HCT116 (cell line): ENCODE results near the gene SLC25A4. TPM values are rescaled to one million over a fixed set of nuclear protein-coding genes. Genes with fewer than 3 reads are reported as not detected.

ENCODE experiments used
- ATAC-seq: fragments of 200-7000 bp; cut with Tn5 transposase; 2 replicates; pipeline ENCODE4 v1.9.1; 2020; ENCODE audit warnings: mild to moderate bottlenecking, moderate library complexity
- BruUV-seq: library from RNA; stranded (reverse); fragments of 400-500 nt; replicated peaks from 2 replicates; lab custom pipeline; 2021; lab: Mats Ljungman, UMichigan
- CTCF ChIA-PET: fragments of 300-600 bp; sonication (Branson Sonifier 250); formaldehyde crosslinking; loops from one replicate; lab custom pipeline; 2021; ENCODE audit warnings: antibody characterized with exemption; lab: Charles Lee
- POLR2A ChIA-PET: fragments of 300-600, 350-600 bp; sonication (Branson Sonifier 250); formaldehyde crosslinking; loops from one replicate; lab custom pipeline; 2021; ENCODE audit warnings: antibody characterized with exemption; lab: Charles Lee
- RAD21 ChIA-PET, 2 experiments: fragments of 300-600 bp; sonication (Branson Sonifier 250); formaldehyde crosslinking; loops; one replicate each; lab custom pipeline; 2023; ENCODE audit warnings: low total read pairs in 2 of 2; ENCODE audit not compliant: uncharacterized antibody in 2 of 2, unreplicated experiment in 2 of 2, low non-redundant PET in 1 of 2; lab: Charles Lee
- DNase-seq: peaks from one replicate; pipeline ENCODE4 v3.0.0-alpha.2; 2010; ENCODE audit warnings: low read depth, low spot score
- H2AFZ ChIP-seq: fragments of 200-600 bp; shearing (Covaris generic), sonication (generic); 2 replicates; pipeline ENCODE4 v1.6.1; 2017; ENCODE audit warnings: low read depth, mixed run types, mixed read lengths, antibody characterized with exemption, low read length; ENCODE audit not compliant: poor library complexity, severe bottlenecking
- H3K27ac ChIP-seq: 2 replicates; pipeline ENCODE4 v1.5.1; 2012; ENCODE audit warnings: low read depth, low read length
- H3K27me3 ChIP-seq: fragments of 200-600 bp; sonication (generic); 2 replicates; pipeline ENCODE4 v1.6.1; 2016; ENCODE audit warnings: mixed run types, low read length, mixed read lengths; ENCODE audit not compliant: insufficient read depth
- H3K36me3 ChIP-seq, 2 experiments: fragments of 200-500 bp in 1 of 2; fragments of 200-600 bp in 1 of 2; sonication (Bioruptor generic) in 1 of 2; sonication (generic) in 1 of 2; 2 replicates each; pipeline versions ENCODE4 v1.5.1 to v1.6.1; 2014 to 2016; ENCODE audit warnings: low read length in 2 of 2, inconsistent platforms in 1 of 2, mixed read lengths in 1 of 2, mixed run types in 1 of 2; ENCODE audit not compliant: insufficient read depth in 2 of 2, control insufficient read depth in 1 of 2
- H3K4me1 ChIP-seq, 2 experiments: fragments of 200-600 bp in 1 of 2; sonication (generic) in 1 of 2; 2 replicates each; pipeline versions ENCODE4 v1.5.1 to v1.6.1; 2012 to 2017; ENCODE audit warnings: low read length in 2 of 2, inconsistent platforms in 1 of 2, mild to moderate bottlenecking in 1 of 2, mixed read lengths in 1 of 2, mixed run types in 1 of 2, moderate library complexity in 1 of 2; ENCODE audit not compliant: insufficient read depth in 2 of 2, control insufficient read depth in 1 of 2
- H3K4me2 ChIP-seq: fragments of 200-600 bp; sonication (generic); 2 replicates; pipeline ENCODE4 v1.6.1; 2017; ENCODE audit warnings: mixed run types, low read length, mixed read lengths
- H3K4me3 ChIP-seq, 2 experiments: fragments of 200-600 bp in 1 of 2; sonication (generic) in 1 of 2; replicated peaks in 1 of 2; 2 replicates each; pipeline ENCODE4 v1.5.1; 2011 to 2016; ENCODE audit warnings: low read length in 2 of 2, control low read depth in 1 of 2, low read depth in 1 of 2, mild to moderate bottlenecking in 1 of 2, mixed read lengths in 1 of 2, mixed run types in 1 of 2
- H3K79me2 ChIP-seq: fragments of 200-600 bp; sonication (generic); 2 replicates; pipeline ENCODE4 v1.6.1; 2017; ENCODE audit warnings: mild to moderate bottlenecking, mixed run types, low read length, moderate library complexity, mixed read lengths; ENCODE audit not compliant: insufficient read depth
- H3K9ac ChIP-seq: fragments of 200-600 bp; sonication (generic); 2 replicates; pipeline ENCODE4 v1.6.1; 2016; ENCODE audit warnings: low read length, mixed read lengths
- H3K9me2 ChIP-seq: fragments of 200-600 bp; sonication (generic), shearing (Covaris generic); 2 replicates; pipeline ENCODE4 v1.6.1; 2017; ENCODE audit warnings: mixed run types, mild to moderate bottlenecking, moderate library complexity; ENCODE audit not compliant: insufficient read depth
- H3K9me3 ChIP-seq, 2 experiments: fragments of 200-500 bp in 1 of 2; fragments of 200-600 bp in 1 of 2; sonication (Bioruptor generic) in 1 of 2; sonication (generic) in 1 of 2; 2 replicates each; pipeline ENCODE4 v1.6.1; 2014 to 2017; ENCODE audit warnings: low read length in 2 of 2, mixed read lengths in 2 of 2, inconsistent platforms in 1 of 2, low read depth in 1 of 2, mild to moderate bottlenecking in 1 of 2, mixed run types in 1 of 2, moderate library complexity in 1 of 2; ENCODE audit not compliant: control insufficient read depth in 1 of 2, insufficient read depth in 1 of 2
- H4K20me1 ChIP-seq: fragments of 200-600 bp; sonication (generic), shearing (Covaris generic); 2 replicates; pipeline ENCODE4 v1.6.1; 2017; ENCODE audit warnings: mixed run types, mild to moderate bottlenecking, moderate library complexity; ENCODE audit not compliant: insufficient read depth
- CBX3 ChIP-seq: IDR thresholded peaks from 2 replicates; pipeline ENCODE4 v1.6.1; 2012; ENCODE audit warnings: low read depth
- EGR1 ChIP-seq: IDR thresholded peaks from 2 replicates; pipeline ENCODE4 v1.6.1; 2012; ENCODE audit warnings: low read depth
- ELF1 ChIP-seq: IDR thresholded peaks from 2 replicates; pipeline ENCODE4 v1.6.1; 2012; ENCODE audit warnings: low read depth, borderline replicate concordance
- EZH2 ChIP-seq: fragments of 200-600 bp; sonication (generic); IDR thresholded peaks from 2 replicates; pipeline ENCODE4 v1.6.1; 2017; ENCODE audit warnings: antibody characterized with exemption, mixed run types
- FOSL1 ChIP-seq: IDR thresholded peaks from 2 replicates; pipeline ENCODE4 v1.6.1; 2012; ENCODE audit warnings: low read depth
- JUND ChIP-seq: IDR thresholded peaks from 2 replicates; pipeline ENCODE4 v1.6.1; 2012
- POLR2AphosphoS5 ChIP-seq: IDR thresholded peaks from 2 replicates; pipeline ENCODE4 v1.6.1; 2011; ENCODE audit warnings: mild to moderate bottlenecking, low read depth, low read length, moderate library complexity
- SP1 ChIP-seq: IDR thresholded peaks from 2 replicates; pipeline ENCODE4 v1.6.1; 2012; ENCODE audit warnings: low read depth
- SRF ChIP-seq: IDR thresholded peaks from 2 replicates; pipeline ENCODE4 v1.6.1; 2012; ENCODE audit warnings: low read depth
- TCF7L2 ChIP-seq: IDR thresholded peaks from 2 replicates; pipeline ENCODE4 v1.7.0; 2011; ENCODE audit warnings: borderline replicate concordance, inconsistent platforms; ENCODE audit not compliant: insufficient read depth, insufficient read length; ENCODE audit errors: extremely low read depth
- YY1 ChIP-seq: IDR thresholded peaks from 2 replicates; pipeline ENCODE4 v1.6.1; 2011; ENCODE audit warnings: low read length, low read depth, moderate library complexity, mild to moderate bottlenecking; ENCODE audit not compliant: insufficient replicate concordance; ENCODE audit errors: extremely low read depth
- ZNF274 ChIP-seq: fragments of 200-500 bp; sonication (Bioruptor generic); IDR thresholded peaks from 2 replicates; pipeline ENCODE4 v1.6.1; 2014; ENCODE audit warnings: mild to moderate bottlenecking, low read depth, low read length, inconsistent platforms
- intact Hi-C: fragments of 100-400 bp; cut with micrococcal nuclease; formaldehyde crosslinking; loops from 2 replicates; pipeline ENCODE4 v1.10.0; 2022
- total RNA-seq: library from RNA; stranded (reverse); gene quantifications from one replicate; pipeline ENCODE4 v1.2.1, GENCODE V29; 2021; ENCODE audit not compliant: unreplicated experiment
- TF ChIP-seq, protein P1 (sequence below): IDR thresholded peaks from 2 replicates; pipeline ENCODE4 v1.6.1; 2011; ENCODE audit warnings: mild to moderate bottlenecking, low read length, moderate library complexity; ENCODE audit not compliant: insufficient replicate concordance; ENCODE audit errors: extremely low read depth
- TF ChIP-seq, protein P2 (sequence below): IDR thresholded peaks from 2 replicates; pipeline ENCODE4 v1.6.1; 2012
- TF ChIP-seq, protein P3 (sequence below): IDR thresholded peaks from 2 replicates; pipeline ENCODE4 v1.6.1; 2012
- TF ChIP-seq, protein P4 (sequence below): IDR thresholded peaks from 2 replicates; pipeline ENCODE4 v1.6.1; 2012; ENCODE audit warnings: low read depth
- TF ChIP-seq, protein P5 (sequence below), 3 experiments: fragments of 200-600 bp in 1 of 3; sonication (generic) in 1 of 3; IDR thresholded peaks in 2 of 3; conservative IDR thresholded peaks in 1 of 3; 2 replicates each; pipeline ENCODE4 v1.5.1; 2012 to 2017; ENCODE audit warnings: low read depth in 2 of 3, low read length in 2 of 3, antibody characterized with exemption in 1 of 3, borderline replicate concordance in 1 of 3, control low read depth in 1 of 3, mild to moderate bottlenecking in 1 of 3, mixed read lengths in 1 of 3, mixed run types in 1 of 3, moderate library complexity in 1 of 3; ENCODE audit not compliant: insufficient read depth in 1 of 3

The SLC25A4 gene
- total RNA-seq, 1 experiment from 2014 or later, result 27.9 TPM

DNA sequence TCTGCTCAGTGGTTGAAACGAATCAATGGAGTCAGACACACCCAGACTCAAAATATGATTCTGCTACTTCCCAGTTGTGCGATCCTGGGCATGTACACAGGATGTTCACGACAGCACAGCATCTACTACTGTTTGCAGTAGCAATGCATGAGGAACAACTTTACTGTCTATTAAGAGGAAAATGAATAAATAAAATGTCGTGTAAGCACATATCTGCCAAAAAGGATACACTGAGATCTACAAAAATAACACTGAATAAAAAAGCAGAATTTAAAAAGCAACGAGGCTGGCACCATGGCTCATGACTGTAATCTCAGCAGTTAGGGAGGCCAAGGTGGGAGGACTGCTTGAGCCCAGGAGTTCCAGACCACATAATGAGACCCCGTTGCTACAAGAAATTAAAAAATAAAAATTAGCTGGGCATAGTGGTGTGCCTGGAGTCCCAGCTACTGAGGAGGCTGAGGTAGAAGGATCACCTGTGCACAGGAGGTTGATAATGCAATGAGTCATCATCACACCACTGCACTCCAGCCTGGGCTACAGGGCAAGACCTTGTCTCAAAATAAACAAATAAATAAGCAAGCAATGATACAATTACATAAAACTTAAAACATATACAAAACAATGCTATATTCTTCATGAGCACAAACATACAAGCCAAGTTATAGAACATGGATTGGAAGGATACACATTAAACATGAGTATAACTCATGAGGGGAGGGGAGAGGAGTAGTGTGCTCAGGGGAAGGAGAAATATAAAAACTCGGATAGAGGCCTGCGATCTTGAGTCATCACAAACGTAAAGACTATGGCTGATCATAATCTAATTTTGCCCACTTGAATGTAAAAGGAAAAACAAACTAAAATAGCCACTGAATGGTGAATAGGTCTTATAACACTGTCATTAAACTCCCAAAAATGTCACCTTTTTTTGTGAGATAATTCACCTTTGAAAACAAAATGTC, 52.1 kb downstream of the SLC25A4 start:
- Histone ChIP-seq H2AFZ (no peak overlapping the region), H3K4me2 (peak overlapping the region; percentile 63), H3K79me2 (peaks cover 74% of the 10 kb centered on the region), H4K20me1 (peaks cover 5% of the 10 kb centered on the region; the same call in 1 of the 2 replicates), H3K4me3 (no peak overlapping the region), H3K27ac (peak overlapping the region; percentile 70; the same call in 1 of the 2 replicates), H3K27me3 (no peaks in the 10 kb centered on the region), H3K36me3 (peaks cover 3 to 10% of the 10 kb centered on the region in 2 experiments; a peak in 1 of 4 replicates), H3K9ac (peak overlapping the region; percentile 57), H3K4me1 (peaks cover 50 to 56% of the 10 kb centered on the region in 2 experiments), H3K9me2 (no peaks in the 10 kb centered on the region), H3K9me3 (no peaks in the 10 kb centered on the region)
- ATAC-seq, result peak; percentile 66
- no peak for DNase-seq
- BruUV-seq, result no TSS peak
- ChIA-PET POLR2A (interaction anchor here (1.1 kb wide), 1 partner anchor 9 kb away, joined by 4 read pairs; no protein-coding TSS in a partner anchor), RAD21 (no interaction called here), CTCF (no interaction called here)
- intact Hi-C loops, result no loop called here
- TF ChIP-seq, protein P1, sequence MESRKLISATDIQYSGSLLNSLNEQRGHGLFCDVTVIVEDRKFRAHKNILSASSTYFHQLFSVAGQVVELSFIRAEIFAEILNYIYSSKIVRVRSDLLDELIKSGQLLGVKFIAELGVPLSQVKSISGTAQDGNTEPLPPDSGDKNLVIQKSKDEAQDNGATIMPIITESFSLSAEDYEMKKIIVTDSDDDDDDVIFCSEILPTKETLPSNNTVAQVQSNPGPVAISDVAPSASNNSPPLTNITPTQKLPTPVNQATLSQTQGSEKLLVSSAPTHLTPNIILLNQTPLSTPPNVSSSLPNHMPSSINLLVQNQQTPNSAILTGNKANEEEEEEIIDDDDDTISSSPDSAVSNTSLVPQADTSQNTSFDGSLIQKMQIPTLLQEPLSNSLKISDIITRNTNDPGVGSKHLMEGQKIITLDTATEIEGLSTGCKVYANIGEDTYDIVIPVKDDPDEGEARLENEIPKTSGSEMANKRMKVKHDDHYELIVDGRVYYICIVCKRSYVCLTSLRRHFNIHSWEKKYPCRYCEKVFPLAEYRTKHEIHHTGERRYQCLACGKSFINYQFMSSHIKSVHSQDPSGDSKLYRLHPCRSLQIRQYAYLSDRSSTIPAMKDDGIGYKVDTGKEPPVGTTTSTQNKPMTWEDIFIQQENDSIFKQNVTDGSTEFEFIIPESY, result no peak
- TF ChIP-seq CBX3 (0 out of 2 replicates have a peak, but pooled peaks have one; percentile 46), TCF7L2 (no peak), SRF (no peak), EZH2 (no peak), YY1 (no peak), FOSL1 (peak; percentile 72), POLR2AphosphoS5 (no peak), ELF1 (no peak), SP1 (no peak), EGR1 (no peak), ZNF274 (no peak), JUND (peak; percentile 72)
- TF ChIP-seq, protein P2, sequence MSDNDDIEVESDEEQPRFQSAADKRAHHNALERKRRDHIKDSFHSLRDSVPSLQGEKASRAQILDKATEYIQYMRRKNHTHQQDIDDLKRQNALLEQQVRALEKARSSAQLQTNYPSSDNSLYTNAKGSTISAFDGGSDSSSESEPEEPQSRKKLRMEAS, result 0 out of 2 replicates have a peak, but pooled peaks have one; percentile 15
- TF ChIP-seq, protein P3, sequence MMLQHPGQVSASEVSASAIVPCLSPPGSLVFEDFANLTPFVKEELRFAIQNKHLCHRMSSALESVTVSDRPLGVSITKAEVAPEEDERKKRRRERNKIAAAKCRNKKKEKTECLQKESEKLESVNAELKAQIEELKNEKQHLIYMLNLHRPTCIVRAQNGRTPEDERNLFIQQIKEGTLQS, result no peak
- TF ChIP-seq, protein P4, sequence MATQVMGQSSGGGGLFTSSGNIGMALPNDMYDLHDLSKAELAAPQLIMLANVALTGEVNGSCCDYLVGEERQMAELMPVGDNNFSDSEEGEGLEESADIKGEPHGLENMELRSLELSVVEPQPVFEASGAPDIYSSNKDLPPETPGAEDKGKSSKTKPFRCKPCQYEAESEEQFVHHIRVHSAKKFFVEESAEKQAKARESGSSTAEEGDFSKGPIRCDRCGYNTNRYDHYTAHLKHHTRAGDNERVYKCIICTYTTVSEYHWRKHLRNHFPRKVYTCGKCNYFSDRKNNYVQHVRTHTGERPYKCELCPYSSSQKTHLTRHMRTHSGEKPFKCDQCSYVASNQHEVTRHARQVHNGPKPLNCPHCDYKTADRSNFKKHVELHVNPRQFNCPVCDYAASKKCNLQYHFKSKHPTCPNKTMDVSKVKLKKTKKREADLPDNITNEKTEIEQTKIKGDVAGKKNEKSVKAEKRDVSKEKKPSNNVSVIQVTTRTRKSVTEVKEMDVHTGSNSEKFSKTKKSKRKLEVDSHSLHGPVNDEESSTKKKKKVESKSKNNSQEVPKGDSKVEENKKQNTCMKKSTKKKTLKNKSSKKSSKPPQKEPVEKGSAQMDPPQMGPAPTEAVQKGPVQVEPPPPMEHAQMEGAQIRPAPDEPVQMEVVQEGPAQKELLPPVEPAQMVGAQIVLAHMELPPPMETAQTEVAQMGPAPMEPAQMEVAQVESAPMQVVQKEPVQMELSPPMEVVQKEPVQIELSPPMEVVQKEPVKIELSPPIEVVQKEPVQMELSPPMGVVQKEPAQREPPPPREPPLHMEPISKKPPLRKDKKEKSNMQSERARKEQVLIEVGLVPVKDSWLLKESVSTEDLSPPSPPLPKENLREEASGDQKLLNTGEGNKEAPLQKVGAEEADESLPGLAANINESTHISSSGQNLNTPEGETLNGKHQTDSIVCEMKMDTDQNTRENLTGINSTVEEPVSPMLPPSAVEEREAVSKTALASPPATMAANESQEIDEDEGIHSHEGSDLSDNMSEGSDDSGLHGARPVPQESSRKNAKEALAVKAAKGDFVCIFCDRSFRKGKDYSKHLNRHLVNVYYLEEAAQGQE, result no peak
- TF ChIP-seq, protein P5, sequence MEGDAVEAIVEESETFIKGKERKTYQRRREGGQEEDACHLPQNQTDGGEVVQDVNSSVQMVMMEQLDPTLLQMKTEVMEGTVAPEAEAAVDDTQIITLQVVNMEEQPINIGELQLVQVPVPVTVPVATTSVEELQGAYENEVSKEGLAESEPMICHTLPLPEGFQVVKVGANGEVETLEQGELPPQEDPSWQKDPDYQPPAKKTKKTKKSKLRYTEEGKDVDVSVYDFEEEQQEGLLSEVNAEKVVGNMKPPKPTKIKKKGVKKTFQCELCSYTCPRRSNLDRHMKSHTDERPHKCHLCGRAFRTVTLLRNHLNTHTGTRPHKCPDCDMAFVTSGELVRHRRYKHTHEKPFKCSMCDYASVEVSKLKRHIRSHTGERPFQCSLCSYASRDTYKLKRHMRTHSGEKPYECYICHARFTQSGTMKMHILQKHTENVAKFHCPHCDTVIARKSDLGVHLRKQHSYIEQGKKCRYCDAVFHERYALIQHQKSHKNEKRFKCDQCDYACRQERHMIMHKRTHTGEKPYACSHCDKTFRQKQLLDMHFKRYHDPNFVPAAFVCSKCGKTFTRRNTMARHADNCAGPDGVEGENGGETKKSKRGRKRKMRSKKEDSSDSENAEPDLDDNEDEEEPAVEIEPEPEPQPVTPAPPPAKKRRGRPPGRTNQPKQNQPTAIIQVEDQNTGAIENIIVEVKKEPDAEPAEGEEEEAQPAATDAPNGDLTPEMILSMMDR (IDR thresholded peaks at IDR 0.05 in 2 of 3, conservative IDR thresholded peaks at IDR 0.05 in 1 of 3; ENCODE audit: borderline replicate concordance in 1 of 3, insufficient read depth in 1 of 3, low read depth in 2 of 3, low read length in 2 of 3), result no peak
